AG09309 (cell line): ENCODE measurements around the gene EPHB2.

Experiments
- DNase-seq: peaks from one replicate; pipeline ENCODE4 v3.0.0-alpha.2; 2010; ENCODE audit warnings: low read depth
- H3K4me3 ChIP-seq: 2 replicates; pipeline ENCODE4 v1.5.1; 2011; ENCODE audit warnings: mild to moderate bottlenecking, low read depth, low read length, moderate library complexity; ENCODE audit not compliant: control insufficient read depth
- CTCF ChIP-seq: IDR thresholded peaks from 2 replicates; pipeline ENCODE4 v1.5.1; 2011; ENCODE audit warnings: mild to moderate bottlenecking, low read depth, low read length, inconsistent platforms; ENCODE audit not compliant: insufficient read depth, control insufficient read depth; ENCODE audit errors: missing control alignments

EPHB2 gene

DNA sequence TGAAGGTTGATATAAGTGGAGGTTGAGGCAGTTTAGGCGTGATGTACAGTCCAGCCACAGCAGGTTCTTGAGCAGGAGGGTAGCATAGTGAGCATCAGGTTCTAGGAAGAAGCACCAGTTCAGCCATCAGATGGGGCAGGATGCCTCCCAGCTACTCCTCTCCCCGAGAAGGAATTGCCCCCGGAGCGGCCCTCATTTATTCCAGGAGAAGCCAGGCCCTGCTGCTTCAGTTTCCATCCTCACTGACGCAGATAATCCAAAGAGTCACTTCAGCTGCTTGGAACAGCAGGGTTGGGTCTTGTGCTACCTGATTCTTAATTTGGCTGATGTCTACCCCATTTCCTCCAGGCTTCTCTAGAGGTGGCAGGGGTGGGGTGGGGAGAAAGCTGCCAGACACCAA is 207.3 kb downstream of the EPHB2 start:
- TF ChIP-seq CTCF: no peak
- no peak for DNase-seq
- no peak overlapping the region for H3K4me3 ChIP-seq

GRCh38 chr1:22918644-22919043 is 208.0 kb downstream of the EPHB2 start:
- TF ChIP-seq CTCF: no peak
- no peak for DNase-seq
- no peak overlapping the region for H3K4me3 ChIP-seq

- no peak for TF ChIP-seq CTCF
- DNase-seq: no peak
These were observed 208.8 kb downstream of the EPHB2 start for GRCh38 chr1:22919341-22920025.

GRCh38 chr1:22920026-22920733 is 209.5 kb downstream of the EPHB2 start:
- H3K4me3 ChIP-seq: no peak overlapping the region
- TF ChIP-seq CTCF: no peak
- no peak for DNase-seq

More at GRCh38 chr1:22919341-22920025, 208.8 kb downstream of the EPHB2 start:
- H3K4me3 ChIP-seq: no peak overlapping the region

DNA sequence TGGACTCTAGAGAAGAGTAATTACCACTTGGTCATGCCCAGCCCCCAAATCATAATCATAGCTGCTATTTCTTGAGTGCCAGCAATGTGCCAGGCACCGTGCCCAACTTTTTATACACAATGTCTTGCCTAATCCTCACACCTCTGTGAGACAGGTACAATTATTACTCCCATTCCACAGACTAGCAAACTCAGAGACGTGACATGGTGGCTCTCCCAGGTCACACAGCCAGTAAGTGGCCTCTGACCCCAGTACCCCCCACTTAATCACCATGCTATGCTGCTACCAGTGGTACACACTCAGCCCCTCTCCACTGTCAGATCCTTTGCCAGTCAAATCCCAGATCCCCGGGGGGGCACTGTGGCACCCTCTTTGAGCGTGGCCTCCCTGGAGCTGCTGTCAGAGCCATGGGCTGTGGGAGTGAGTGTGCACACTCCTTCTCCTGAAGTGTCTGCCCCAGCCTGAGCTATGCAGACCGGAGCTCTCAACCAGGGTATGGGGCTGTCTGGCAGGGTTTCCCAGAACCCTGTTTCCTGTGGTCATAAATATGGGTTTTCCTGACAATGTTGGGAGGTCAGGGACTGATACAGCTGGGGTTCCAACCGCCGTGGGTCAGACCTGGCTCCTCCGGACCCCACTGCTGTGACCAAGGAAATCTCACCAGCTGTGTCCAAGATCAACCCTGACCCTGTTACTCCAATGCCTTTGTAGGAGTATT is 210.3 kb downstream of the EPHB2 start:
- TF ChIP-seq CTCF: no peak
- no peak for DNase-seq
- H3K4me3 ChIP-seq: no peak overlapping the region

GRCh38 chr1:22921452-22922126 is 210.9 kb downstream of the EPHB2 start:
- no peak for DNase-seq
- no peak overlapping the region for H3K4me3 ChIP-seq
- TF ChIP-seq CTCF: no peak
